Aorta (tissue), 5 donors: ENCODE measurements around the gene MAP4K4. TPM values are rescaled to one million over a fixed set of nuclear protein-coding genes. Genes with fewer than 3 reads are reported as not detected.

Experiments
- ATAC-seq: fragments of 200-7000 bp; cut with Tn5 transposase; one replicate; pipeline ENCODE4 v1.9.1; 2022; ENCODE audit warnings: moderate library complexity; ENCODE audit not compliant: low FRiP score
- DNase-seq, 2 donors: peaks; one replicate each; pipeline ENCODE4 v3.0.0-alpha.2; 2020
- H3K27ac ChIP-seq, 2 donors: one replicate each; pipeline ENCODE4 v1.5.1; 2013; ENCODE audit warnings: low read length in 2 of 2, mild to moderate bottlenecking in 2 of 2, moderate library complexity in 2 of 2, control low read depth in 1 of 2, inconsistent platforms in 1 of 2, low read depth in 1 of 2
- H3K27me3 ChIP-seq, 2 donors: one replicate each; pipeline ENCODE4 v1.6.1; 2013; ENCODE audit warnings: control low read depth in 1 of 2, low read length in 1 of 2, mild to moderate bottlenecking in 1 of 2, moderate library complexity in 1 of 2; ENCODE audit not compliant: insufficient read depth in 2 of 2, control insufficient read depth in 1 of 2
- H3K36me3 ChIP-seq, 2 donors: one replicate each; pipeline ENCODE4 v1.6.1; 2013; ENCODE audit warnings: control low read depth in 1 of 2, low read length in 1 of 2, mild to moderate bottlenecking in 1 of 2; ENCODE audit not compliant: insufficient read depth in 2 of 2, control insufficient read depth in 1 of 2
- H3K4me1 ChIP-seq, 2 donors: one replicate each; pipeline ENCODE4 v1.6.1; 2013; ENCODE audit warnings: low read length in 2 of 2, control low read depth in 1 of 2, mild to moderate bottlenecking in 1 of 2, moderate library complexity in 1 of 2; ENCODE audit not compliant: insufficient read depth in 2 of 2, control insufficient read depth in 1 of 2
- H3K4me3 ChIP-seq, 2 donors: one replicate each; pipeline ENCODE4 v1.5.1; 2013; ENCODE audit warnings: low read length in 2 of 2, control low read depth in 1 of 2, mild to moderate bottlenecking in 1 of 2
- H3K9me3 ChIP-seq: one replicate; pipeline ENCODE4 v1.6.1; 2013; ENCODE audit warnings: mild to moderate bottlenecking, low read length; ENCODE audit not compliant: control insufficient read depth
- WGBS, 2 donors: extraction: QIAGEN DNeasy Blood & Tissue Kit; methylation state at CpG; one replicate each; pipeline ENCODE4 v1.1.7; 2013; 5-methylcytosine and 5-hydroxymethylcytosine counted together
- intact Hi-C, 2 donors: fragments of 100-400 bp; cut with DNase I; formaldehyde crosslinking; loops; one replicate each; pipeline versions ENCODE4 v1.14.2 to v1.15.0; 2022
- polyA plus RNA-seq, 2 donors: library from polyadenylated mRNA; stranded (reverse); fragments of 200-250 nt; gene quantifications; one replicate each; pipeline ENCODE4 v1.2.3, GENCODE V29; 2013
- total RNA-seq, 2 donors: library from RNA; stranded (reverse); fragmentation: NEBNext Ultra II Directional; extraction: Animal tissue kit (Norgen Biotek cat#: 25700); gene quantifications; one replicate each; pipeline ENCODE4 v1.2.1, GENCODE V29; 2021
- donor health status: healthy with polysubstance abuse.
- donor health status: Bipolar disorder and iron deficiency.
- donor health status: DM: no; HTN: no; CAD: no.
- donor health status: DM: no; HTN: no; CAD: no.
- donor health status: DM: yes; HTN: yes; CAD: no.

MAP4K4 gene
- total and polyA plus RNA-seq, 4 donors = 22.9 to 112 (median 58.5) TPM

DNA sequence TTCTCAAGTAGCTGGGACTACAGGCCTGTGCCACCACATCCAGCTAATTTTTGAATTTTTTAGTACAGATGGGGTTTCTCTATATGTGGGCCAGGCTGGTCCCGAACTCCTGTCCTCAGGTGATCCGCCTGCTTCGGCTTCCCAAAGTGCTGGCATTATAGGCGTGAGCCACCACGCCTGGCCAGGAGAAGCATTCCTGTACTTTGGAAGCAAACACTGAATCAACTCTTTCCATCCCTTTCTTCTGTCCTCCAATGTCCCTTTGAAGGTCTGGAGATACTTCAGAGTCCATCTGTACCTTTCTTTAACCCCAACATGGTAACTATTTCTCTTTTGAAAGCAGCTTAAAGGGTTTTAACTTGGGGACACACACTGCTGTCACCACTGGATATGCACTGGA lies 23.6 kb upstream of the MAP4K4 start:
- DNase-seq (no peak), ATAC-seq (no peak)
- Histone ChIP-seq H3K4me1 (no peaks in the 10 kb centered on the region), H3K27me3 (no peaks in the 10 kb centered on the region), H3K9me3 (peaks cover 2% of the 10 kb centered on the region), H3K27ac (no peak overlapping the region), H3K36me3 (no peaks in the 10 kb centered on the region), H3K4me3 (no peak overlapping the region)
- 97 to 98% methylated on average over 5 of the region's 5 CpGs for WGBS, 2 donors
- intact Hi-C loops = no loop called here

DNA sequence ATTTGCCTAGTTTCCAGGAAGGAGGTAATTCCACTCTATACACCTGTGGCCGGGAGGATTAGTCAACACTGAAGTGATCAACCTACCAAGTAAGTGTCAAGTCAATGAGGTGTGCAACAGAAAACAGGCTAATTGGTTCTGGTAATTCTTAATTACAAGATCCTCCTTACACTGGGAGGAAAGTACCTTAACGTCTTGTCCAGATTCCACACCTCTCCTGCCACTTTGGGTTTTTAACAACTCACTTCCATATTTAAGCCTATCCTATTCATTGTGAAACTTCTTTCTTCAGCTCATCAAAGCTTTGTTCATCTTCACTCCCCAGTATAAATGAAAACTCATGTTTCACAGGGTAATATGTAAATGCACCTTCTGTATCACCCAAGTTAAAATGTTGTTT lies 22.0 kb upstream of the MAP4K4 start:
- peaks cover 2% of the 10 kb centered on the region for H3K9me3 ChIP-seq
- no peaks in the 10 kb centered on the region for H3K27me3 ChIP-seq
- H3K27ac ChIP-seq = no peak overlapping the region
- H3K36me3 ChIP-seq = no peaks in the 10 kb centered on the region
- DNase-seq (no peak), ATAC-seq (no peak)
- 75 to 83% methylated on average over 2 of the region's 2 CpGs for WGBS, 2 donors
- intact Hi-C loops = no loop called here
- no peak overlapping the region for H3K4me3 ChIP-seq
- no peaks in the 10 kb centered on the region for H3K4me1 ChIP-seq

DNA sequence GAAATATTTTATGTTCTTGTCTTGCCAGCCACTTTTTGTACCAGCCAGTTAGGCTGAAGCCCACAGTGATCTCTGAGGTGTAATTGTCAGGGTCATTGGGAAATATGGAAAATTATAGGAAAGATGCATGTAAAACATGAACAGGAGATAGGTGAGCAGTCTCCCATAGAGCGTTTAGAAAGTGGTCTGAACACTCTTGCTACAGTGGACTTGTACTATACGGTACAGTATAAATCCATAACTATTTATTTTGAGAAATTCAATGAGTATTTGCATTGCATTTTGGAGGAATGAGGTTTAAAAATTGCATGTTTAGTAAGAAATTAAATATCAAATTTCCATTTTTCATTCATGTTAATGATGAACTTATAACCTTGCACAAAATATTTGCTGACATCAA lies 20.8 kb upstream of the MAP4K4 start:
- 94 to 97% methylated on average over 2 of the region's 2 CpGs for WGBS, 2 donors
- peaks cover 2% of the 10 kb centered on the region for H3K9me3 ChIP-seq
- no peak overlapping the region for H3K4me3 ChIP-seq
- H3K4me1 ChIP-seq = no peaks in the 10 kb centered on the region
- H3K27ac ChIP-seq = no peak overlapping the region
- H3K27me3 ChIP-seq = no peaks in the 10 kb centered on the region
- DNase-seq (no peak), ATAC-seq (no peak)
- intact Hi-C loops = no loop called here
- H3K36me3 ChIP-seq = no peaks in the 10 kb centered on the region

DNA sequence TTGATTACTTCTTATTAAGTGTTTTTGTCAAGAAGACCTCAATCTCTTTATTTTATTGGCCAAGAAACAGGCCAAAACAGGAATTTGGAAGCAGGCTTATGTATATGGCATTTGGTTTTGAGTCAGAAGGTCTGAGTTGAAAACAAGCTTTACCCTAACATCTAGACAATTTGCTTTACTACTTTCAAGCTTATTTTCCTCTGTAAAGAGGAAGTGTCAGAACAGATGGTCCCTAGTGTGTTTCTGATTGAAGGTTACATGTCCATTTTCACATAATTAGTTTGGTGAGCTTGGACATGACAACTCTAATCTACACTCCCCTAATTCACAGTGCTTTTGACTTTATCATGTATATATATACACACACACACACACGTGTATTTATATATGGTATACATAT lies 19.8 kb upstream of the MAP4K4 start:
- WGBS, 2 donors = 42 to 45% methylated on average over 1 of the region's 1 CpG

DNA sequence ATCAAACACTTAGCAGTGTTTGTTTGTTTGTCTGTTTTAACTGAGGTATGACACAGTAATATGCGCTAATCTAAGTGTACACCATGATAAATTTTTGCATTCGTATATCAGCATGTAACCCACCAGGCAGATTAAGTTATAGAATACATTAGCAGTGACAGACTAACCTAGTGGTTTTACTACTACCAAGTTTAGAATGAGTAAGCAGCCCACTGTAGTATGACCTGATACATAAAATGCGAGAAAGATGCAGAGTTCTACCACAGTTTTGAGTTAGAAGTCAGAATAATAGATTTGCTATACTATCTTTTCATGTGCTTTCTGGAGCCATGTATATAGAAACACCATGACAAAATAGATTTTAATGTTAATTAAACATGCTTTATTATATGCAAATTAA lies 19.1 kb upstream of the MAP4K4 start:
- WGBS, 2 donors = 96 to 97% methylated on average over 3 of the region's 3 CpGs
- intact Hi-C loops = no loop called here
- DNase-seq (no peak), ATAC-seq (no peak)
- Histone ChIP-seq H3K4me1 (no peaks in the 10 kb centered on the region), H3K27me3 (no peaks in the 10 kb centered on the region), H3K9me3 (peaks cover 2% of the 10 kb centered on the region), H3K4me3 (no peak overlapping the region), H3K27ac (no peak overlapping the region), H3K36me3 (no peaks in the 10 kb centered on the region)

More for the DNA sequence above, 19.8 kb upstream of the MAP4K4 start:
- intact Hi-C loops = no loop called here
- Histone ChIP-seq H3K27ac (no peak overlapping the region), H3K9me3 (peaks cover 2% of the 10 kb centered on the region), H3K4me1 (no peaks in the 10 kb centered on the region), H3K4me3 (no peak overlapping the region), H3K36me3 (no peaks in the 10 kb centered on the region), H3K27me3 (no peaks in the 10 kb centered on the region)
- DNase-seq (no peak), ATAC-seq (no peak)

DNA sequence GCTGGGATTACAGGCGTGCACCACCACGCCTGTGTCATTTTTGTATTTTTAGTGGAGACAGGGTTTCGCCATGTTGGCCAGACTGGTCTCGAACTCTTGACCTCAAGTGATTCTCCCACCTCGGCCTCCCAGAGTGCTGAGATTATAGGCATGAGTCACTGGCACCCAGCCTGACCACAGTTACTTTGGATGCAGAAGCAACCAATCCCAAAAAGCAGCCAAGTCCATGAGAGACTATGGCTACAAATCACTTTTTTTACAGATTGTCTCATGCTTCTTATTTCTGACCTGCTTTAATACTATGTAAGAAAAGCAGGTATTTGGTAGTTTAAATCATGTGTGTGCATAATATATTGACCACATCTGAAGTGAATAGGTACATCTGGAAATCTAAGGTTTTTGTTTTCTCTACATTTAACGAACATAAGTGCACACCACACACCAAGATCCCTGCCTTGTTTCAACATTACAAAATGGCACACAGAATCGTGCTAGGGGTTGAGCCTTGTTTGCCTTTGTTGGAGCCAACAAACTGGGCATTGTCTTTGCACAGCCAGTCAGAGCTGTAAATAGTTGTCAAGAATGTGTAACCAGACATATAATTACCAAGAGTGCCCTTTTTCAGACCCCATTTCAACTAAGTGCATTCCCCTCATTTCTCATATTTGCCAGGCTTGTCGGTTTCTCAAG lies 18.3 kb upstream of the MAP4K4 start:
- DNase-seq = no peak
- peaks cover 2% of the 10 kb centered on the region for H3K9me3 ChIP-seq
- H3K4me3 ChIP-seq = no peak overlapping the region
- no peaks in the 10 kb centered on the region for H3K36me3 ChIP-seq
- WGBS, 2 donors = 80 to 86% methylated on average over 8 of the region's 8 CpGs
- intact Hi-C loops = no loop called here
- ATAC-seq = no peak
- no peaks in the 10 kb centered on the region for H3K4me1 ChIP-seq
- H3K27me3 ChIP-seq = no peaks in the 10 kb centered on the region
- H3K27ac ChIP-seq = no peak overlapping the region

DNA sequence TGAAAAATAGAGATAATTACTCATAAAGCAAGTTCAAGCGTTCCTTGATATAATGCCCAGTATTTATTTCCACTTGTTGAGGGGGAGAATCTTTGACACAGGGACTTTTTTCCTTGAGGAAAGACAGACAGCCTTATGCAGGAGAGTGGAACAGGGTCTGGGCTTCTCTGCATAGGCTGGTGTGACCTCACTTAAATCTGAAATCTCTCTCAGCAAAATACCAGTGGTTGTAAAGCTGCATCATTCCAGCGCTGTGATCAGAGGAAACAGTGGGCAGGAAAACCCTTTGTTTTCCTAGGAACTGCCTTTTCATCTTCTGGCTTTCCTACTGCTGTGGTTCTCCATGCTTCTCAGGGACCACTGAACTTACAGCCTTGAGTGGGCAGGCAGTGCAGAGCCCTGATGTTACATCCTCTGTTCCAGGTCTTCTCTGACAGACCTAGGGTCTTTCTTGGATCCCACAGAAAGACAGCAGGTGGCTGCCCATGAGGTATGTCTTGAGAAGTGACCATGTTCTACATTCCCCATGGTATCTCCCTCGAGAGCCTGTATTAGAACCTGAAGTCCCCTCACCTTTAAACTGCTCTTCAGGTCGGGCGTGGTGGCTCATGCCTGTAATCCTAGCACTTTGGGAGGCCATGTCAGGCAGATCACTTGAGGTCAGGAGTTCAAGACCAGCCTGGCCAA lies 17.6 kb upstream of the MAP4K4 start:
- 86 to 90% methylated on average over 5 of the region's 5 CpGs for WGBS, 2 donors
- Histone ChIP-seq H3K4me1 (no peaks in the 10 kb centered on the region), H3K36me3 (no peaks in the 10 kb centered on the region), H3K9me3 (peaks cover 2% of the 10 kb centered on the region), H3K27ac (no peak overlapping the region), H3K4me3 (no peak overlapping the region), H3K27me3 (no peaks in the 10 kb centered on the region)
- ATAC-seq (no peak), DNase-seq (no peak)
- intact Hi-C loops = no loop called here

DNA sequence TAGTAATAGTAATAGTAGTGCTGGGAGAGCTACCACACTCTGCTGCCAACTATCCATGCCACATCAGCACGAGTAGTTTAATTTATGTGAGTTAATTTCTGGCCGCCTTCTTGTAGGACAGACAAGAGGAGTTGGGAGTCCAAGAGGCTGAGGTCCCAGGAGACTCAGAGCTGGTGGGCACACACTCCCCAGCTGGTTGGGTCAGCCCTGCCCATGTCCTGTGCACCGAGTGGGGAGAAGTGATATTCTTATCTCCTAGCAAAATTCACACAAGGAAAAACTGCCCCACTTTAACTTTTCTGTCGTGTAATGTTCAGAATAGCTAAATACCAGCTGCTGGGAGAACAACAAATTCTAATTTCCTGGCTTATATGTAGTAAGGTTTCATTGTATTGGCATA lies 15.2 kb upstream of the MAP4K4 start:
- ATAC-seq (no peak), DNase-seq (no peak)
- no peaks in the 10 kb centered on the region for H3K4me1 ChIP-seq
- WGBS, 2 donors = 19 to 20% methylated on average over 4 of the region's 4 CpGs
- H3K27ac ChIP-seq = no peak overlapping the region
- no peaks in the 10 kb centered on the region for H3K9me3 ChIP-seq
- no peaks in the 10 kb centered on the region for H3K36me3 ChIP-seq
- H3K27me3 ChIP-seq = no peaks in the 10 kb centered on the region
- no peak overlapping the region for H3K4me3 ChIP-seq
- intact Hi-C loops = no loop called here

DNA sequence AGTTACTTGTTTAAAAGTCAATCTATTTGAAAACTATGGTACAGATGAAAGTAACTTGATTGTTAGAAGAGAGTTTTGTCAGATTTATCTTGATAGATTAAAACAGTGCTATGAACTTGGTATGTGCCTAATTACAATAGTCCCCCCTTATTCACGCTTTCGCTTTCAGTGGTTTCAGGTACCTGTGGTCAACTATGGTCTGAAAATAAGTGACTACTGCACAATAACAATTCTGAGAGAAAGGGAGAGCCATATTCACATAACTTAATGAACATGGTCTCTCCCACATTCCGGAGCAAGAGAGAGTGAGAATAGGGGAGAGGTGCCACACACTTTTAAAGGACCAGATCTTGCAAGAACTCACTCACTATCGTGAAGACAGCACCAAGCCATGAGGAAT lies 13.2 kb upstream of the MAP4K4 start:
- no peaks in the 10 kb centered on the region for H3K36me3 ChIP-seq
- H3K4me1 ChIP-seq = no peaks in the 10 kb centered on the region
- no peaks in the 10 kb centered on the region for H3K27me3 ChIP-seq
- H3K27ac ChIP-seq = no peak overlapping the region
- H3K9me3 ChIP-seq = no peaks in the 10 kb centered on the region
- WGBS, 2 donors = 72 to 74% methylated on average over 4 of the region's 4 CpGs
- no peak overlapping the region for H3K4me3 ChIP-seq
- ATAC-seq = no peak
- DNase-seq = no peak
- intact Hi-C loops = no loop called here
